Gastroesophageal sphincter (tissue), 3 donors: Measurements from ENCODE around the gene GOLGB1.

Experiments
- CTCF ChIP-seq, 4 experiments: fragments of 200-600 bp in 2 of 4; fragments of 450-650 bp in 2 of 4; sonication (generic) in 1 of 4; IDR thresholded peaks; one replicate each; pipeline ENCODE4 v1.5.1; 2017 to 2019; ENCODE audit warnings: antibody characterized with exemption in 4 of 4, mild to moderate bottlenecking in 2 of 4, moderate library complexity in 2 of 4
- POLR2A ChIP-seq, 2 donors: fragments of 450-650 bp; IDR thresholded peaks; one replicate each; pipeline ENCODE4 v1.6.1; 2017; ENCODE audit warnings: antibody characterized with exemption in 2 of 2, mild to moderate bottlenecking in 2 of 2, moderate library complexity in 1 of 2

- TF ChIP-seq CTCF (IDR thresholded peaks at IDR 0.05): no peak
- no peak for TF ChIP-seq POLR2A (IDR thresholded peaks at IDR 0.05)
Measured at GRCh38 chr3:121794264-121794983, 44.9 kb upstream of the GOLGB1 start.
